GM18517 (cell line): ENCODE results near the gene ADCY5.

Experiments
- ATAC-seq: cut with Tn5 transposase; IDR thresholded peaks from one replicate; pipeline ENCODE4 v1.9.1; 2021; ENCODE audit warnings: mild to moderate bottlenecking, moderate library complexity; ENCODE audit not compliant: unreplicated experiment

The ADCY5 gene

DNA sequence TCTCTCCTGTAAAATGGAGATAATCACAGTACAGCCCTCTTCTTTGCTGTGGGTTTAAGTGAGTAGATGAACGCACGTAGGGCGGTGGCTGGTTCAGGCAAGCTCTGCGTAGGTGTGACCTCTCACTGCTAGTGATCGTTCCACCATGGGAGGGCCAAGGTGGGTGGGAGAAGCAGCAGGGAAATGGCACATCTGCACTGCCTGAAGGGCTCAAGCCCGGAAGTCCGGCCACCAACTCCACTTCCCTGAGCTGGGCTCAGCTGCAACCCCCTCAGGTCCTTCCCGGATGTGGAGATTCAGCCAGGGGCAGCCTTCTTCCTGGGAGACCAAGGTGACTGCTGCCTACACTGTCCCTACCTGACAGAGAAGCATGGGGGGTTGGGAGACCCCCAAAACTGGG lies 102.9 kb downstream of the ADCY5 start:
- ATAC-seq: no peak

DNA sequence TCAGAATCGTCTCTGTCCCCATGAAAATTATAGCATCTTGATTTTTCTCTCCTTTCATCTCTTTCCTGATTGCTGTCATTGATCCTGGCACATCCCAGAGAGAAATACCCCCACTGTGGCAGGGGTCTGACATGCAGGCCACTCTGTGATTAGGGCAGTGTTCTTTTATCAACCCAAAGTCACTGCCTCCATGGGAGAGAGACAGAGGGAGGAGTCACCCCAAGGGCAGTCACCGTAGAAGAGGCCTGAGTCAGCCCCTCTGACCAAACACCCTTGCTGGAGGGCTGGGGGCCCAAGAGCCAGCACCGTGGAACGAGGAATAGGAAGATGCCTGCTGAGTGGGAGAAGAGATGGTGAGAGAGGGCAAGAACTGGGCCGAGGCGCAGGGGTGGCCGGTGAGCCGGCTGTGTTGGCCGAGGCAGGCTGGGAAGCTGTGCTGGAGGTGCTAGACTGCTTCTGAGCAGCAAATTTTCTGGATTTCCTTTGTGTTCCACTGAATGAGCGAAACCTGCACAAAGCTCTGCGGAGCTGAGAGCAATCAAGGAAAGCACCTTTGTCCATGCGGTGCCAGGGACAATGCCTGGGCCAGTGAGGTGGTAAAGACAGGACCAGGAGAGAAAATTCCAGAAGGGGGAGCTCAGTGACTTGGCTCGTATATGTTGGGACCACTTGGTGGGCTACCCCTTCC lies 103.8 kb downstream of the ADCY5 start:
- ATAC-seq: no peak

DNA sequence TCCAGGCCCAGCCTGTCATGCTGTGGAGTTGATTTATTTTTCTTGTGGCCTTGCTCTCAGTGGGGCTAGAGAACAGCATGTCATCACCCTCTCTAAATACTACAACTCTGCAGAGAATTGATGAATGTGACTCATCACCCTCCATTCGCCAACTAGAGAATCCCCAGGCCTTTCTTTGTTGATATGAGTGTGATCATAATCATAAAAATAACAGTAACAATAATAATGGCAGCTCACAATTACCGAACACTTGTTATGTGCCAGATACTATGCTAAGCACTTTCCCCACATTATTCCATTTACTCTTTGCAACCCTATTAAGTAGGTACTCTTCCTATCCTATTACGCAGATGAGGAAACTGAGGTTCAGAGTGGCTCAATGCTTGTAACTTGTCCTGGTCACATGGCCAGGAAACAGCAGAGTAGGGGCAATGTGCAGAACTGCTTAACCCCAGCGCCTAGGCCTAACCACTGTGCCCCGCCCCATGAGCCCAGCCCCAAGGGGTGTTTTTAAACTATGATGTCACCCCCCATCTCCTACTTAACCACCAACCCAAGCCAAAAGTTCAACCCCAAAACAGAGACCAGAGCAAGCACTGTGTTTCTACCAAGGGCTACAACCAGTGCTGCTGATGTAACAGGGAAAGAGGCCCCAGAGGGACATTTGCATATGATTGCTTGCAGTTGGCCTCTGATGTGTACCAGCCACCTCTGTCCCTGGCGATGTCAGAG lies 104.5 kb downstream of the ADCY5 start:
- ATAC-seq: no peak

DNA sequence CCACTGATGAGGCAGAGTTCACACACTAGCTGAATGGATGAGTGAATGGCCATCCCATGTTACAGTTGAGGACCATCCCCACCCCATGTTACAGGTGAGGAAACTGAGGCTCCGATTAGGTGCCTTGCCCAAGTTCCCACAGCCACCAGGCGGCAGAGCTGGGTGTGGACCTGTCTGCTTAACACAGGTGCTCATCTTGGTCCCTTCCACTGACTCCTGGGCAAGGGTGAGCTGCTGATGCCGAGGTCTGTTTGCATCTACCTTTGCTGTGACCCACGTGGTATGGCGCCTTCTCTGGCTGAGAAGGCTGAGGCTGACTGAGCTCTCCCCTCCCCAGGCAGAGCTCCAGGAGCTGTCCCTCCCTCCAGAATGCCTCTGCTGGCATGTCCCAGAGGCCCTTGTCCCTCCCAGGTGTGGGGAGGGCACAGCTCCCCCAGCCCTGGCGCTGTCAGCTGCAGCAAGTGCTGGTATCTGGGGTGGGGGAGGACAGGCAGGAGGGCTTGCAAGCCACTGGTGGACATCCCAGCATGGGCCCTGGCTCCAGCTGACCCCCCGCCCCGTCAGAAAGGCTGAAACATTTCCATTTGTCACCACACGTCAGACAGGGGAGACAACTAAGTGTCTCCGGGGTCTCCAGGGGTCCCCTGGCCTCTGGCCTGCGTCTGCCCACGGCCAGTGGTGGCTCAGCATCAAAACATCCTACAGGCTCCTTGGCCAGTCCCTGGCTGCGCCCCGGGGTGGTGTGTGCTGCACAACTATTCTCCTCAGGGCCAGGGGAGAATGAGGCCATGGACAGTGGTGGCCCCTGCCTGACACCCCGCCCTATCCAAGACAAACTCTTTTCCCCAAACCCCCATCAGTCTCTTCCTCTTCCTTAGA lies 105.4 kb downstream of the ADCY5 start:
- ATAC-seq: no peak

DNA sequence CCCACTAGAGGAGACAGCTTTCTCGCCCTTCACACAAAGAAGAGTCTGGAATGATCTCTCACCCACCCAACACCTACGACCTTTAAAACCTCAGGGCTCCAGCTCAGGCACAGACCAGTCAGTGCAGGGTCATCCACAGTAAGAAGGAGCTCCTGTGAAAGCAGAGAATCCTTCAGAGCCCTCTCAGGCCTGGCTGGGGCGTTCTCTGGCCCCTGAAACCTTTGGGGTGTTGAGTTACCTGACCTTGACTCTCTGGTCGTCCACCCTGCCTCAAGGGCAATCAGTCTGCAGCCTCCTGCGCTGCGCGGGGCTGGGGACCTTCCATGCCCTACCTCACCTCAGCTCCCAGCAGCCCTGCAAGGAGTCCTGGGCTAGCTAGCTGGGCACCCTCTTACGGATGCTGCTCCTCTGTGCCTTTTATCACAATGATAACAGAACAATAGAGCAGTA lies 106.2 kb downstream of the ADCY5 start:
- no peak for ATAC-seq

DNA sequence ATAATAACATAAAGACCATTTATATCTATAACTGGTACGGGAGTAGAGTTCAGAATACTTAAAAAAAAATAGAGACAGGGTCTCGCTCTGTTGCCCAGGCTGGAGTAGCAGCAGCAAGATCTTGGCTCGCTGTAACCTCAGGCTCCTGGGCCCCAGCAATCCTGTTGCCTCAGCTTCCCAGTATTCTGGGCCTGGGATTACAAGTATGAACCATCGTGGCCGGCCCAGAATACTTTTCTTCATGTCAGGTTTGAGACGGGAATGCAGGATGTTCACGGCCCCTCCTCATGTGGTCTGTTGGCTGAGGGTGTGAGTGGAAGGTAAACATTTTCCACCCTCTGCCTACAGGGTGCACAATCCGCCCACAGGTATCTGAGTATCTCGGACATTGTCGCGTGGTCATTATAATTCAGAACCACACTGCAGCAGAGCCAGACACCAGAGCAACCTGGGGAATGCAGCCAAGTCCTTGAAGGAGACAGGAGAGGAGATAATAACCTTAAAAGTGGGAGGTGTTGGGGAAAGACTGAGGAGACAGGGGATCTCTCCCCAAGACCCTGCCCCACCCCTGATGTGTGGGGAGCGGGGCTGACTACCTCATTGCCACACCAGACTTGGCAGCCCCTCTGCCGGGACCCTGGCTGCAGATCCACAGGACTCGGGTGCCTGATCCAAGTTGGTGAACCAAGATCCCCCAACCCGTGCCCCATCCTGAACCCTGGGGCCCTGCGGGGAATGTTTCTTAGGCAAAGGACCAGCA lies 106.8 kb downstream of the ADCY5 start:
- no peak for ATAC-seq

DNA sequence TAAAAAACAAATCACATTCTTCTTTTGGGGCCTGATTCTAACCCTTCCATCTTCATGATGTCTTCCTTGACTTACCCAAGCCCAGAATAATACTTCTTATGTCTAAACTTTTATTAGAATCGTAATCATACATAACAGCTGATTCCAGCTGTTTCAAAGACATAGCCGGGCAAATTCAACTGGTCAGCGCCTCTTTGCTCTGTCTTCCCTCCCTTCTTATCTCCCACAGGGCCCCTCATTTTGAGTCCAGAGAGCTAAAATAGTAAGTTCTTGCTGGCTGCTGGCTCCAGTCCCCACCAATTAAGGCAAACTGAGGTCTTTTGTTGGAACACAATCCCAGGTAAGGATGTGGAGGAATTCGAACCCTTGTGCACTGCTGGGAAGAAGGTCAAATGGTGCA lies 108.6 kb downstream of the ADCY5 start:
- no peak for ATAC-seq

DNA sequence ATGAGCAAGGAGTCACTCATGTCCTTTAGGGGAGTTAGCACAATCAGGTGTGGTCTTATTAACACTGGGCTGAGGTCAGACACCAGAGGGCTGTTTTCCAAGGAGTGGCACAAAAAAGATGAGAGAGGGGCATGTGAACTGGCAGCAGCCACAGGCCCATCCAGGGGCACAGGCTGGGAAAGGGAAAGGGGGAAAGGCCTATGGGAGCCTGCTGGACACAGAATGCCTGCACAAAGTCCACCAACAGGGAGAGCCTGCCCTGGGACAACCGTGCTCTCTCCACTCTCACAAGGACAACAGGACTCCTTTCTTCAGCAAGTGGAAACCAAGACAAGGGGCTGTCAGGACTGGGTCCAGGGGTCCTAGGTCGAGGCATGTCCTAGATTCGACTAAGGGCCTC lies 109.6 kb downstream of the ADCY5 start:
- no peak for ATAC-seq

DNA sequence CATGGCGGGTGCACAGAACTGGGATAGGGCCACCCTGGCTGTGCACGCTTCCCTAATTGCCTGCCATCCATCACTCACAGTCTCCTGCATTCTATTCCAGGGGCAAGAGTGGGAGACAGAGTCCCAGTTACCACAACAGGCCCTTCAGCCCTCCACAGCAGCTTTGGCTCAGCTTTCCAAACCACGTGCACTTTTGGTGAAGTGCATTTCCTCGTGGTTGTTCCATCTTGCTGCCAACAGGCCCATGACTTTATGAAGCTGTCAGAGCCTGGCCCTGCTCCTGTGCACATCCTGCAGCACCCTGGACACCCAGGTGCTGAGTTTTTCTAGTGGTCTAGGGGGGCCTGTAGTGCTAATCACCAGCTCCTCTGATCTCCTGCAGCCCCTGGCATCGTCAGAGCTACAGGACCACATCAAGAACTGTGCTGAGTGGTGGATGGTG lies 110.2 kb downstream of the ADCY5 start:
- ATAC-seq: no peak

DNA sequence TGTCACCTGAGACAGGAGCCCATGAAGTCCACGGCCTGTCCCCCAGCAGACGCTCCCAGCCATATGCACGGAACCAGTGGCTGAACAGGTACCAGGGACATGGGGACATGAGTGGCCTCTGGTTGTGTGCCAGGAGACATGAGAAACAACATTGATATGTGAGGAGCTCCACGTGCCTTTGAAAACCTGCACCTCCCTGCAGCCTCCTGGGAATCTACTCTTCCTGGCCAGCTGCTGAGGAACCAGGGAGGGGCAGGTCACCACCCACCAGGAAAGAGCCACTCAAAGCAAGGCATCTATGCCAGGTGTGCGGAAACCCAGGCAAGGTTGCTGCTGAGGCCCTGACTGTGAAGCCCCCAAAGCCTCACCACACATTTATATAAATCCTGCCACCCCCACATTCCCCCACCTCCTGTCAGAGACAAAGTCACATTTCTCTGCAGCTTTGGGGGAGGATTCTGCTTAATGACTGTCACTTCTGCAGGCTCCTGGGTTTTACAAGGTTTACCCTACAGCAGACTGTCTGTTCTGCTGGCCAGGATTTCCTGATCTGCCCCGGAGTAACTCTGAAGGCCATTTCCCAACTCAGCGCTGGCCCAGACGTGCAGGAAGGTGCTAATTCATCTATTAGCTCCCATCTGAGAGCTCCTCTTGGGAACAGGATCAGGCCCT lies 110.8 kb downstream of the ADCY5 start:
- ATAC-seq: no peak

DNA sequence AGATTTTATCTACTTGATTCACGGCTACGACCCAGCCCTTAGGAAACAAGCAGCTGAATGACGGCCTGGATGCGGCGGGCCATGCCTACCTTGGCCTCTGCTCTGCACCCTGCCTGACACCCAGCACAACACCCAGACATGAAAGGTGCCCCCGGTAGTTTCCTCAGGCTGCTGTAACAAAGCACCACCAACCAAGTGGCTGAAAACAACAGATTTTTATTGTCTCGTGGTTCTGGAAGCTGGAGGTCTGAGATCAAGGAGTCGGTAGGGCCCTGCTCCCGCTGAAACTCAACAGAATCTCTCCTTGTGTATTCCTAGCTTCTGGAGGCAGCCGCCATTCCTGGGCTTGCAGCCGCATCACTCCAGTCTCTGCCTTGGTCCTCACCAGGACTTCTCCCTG lies 111.7 kb downstream of the ADCY5 start:
- ATAC-seq: no peak

DNA sequence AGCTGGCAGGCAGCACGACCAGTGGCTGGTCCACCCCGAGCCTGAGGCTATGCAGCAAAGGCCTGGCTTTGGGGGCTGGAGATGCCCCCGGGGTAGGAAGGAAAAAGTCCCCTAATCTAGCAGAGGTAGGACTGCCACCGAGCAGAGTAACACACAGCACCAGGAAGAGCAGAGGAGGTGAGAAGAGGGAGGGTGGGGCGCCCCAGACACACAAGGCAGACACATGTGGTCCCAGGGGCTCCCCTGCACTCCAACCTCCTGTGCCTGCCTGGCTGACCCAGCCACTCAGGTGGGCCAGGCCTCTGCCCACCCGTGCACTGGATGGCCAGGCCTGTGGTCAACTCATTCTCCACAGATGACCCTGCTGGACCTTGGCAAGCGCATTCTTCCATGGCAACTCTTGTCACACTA lies 112.4 kb downstream of the ADCY5 start:
- no peak for ATAC-seq

DNA sequence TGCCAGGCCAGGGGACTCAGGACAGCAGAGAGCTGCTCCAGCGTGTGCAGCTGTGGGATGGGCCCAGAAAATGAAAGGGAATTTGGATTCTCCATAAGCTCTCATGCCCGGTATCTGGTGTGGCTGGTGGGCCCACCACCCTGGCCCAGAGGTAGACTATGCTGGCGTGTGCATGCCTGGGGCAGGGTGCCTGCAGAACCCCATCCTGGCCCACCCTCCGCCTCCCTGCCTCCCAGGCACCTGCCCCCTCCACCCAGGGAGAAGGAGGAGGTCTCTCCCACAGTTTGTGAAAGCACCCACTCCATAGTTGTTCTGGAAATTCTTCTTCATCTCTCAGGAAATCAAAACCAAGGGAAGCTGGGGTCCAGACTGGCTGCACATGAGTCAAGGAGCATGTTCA lies 112.9 kb downstream of the ADCY5 start:
- ATAC-seq: no peak

DNA sequence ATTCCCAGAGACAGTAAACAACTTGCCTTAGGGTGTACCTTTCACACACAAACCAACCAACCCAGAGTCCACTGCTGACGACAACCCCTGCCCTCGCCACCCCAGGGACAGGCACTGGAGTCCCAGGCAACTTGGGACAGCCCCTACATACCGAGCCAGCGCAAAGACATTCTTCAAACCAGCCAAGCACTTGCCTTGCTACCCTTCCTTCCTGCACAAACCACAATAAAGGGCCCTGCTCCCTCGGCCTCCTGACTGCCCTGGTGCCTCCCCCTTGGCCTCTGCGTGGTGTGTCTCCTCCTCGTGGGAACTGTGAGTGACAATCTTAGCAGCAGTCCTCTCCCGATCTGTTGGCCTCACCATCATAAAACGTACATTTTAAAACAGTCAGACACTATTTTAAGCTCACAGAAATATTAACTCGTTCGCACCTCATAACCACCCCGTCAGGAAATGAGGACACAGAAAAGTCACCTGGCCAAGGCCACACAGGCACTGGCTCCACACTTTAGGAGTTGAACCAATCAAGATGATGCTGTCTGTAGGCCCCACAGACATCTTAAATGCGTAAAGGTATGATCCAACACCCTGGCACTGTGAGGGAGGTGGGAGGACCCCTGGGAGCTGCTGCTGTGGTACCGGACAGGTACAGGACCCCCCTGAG lies 113.8 kb downstream of the ADCY5 start:
- peak; percentile 51 for ATAC-seq

DNA sequence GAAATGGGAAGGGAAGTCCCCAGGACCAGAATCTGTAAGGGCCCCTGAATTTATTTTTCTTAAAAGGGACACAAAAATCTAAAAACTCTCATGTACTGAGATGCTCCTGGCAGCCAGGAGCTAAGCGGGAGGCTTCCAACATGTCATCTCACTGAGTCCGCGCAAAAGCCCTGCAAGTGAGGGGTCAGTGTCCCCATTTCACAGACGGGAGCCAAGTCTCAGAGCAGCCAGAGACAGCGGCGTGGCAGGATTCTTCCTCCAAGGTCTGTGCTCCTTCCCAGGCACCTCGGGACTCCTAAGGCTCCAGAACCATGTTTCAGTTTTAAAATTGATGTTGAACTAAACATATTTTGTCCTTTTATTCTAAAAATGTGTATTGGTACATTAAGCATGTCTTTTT lies 114.8 kb downstream of the ADCY5 start:
- no peak for ATAC-seq

DNA sequence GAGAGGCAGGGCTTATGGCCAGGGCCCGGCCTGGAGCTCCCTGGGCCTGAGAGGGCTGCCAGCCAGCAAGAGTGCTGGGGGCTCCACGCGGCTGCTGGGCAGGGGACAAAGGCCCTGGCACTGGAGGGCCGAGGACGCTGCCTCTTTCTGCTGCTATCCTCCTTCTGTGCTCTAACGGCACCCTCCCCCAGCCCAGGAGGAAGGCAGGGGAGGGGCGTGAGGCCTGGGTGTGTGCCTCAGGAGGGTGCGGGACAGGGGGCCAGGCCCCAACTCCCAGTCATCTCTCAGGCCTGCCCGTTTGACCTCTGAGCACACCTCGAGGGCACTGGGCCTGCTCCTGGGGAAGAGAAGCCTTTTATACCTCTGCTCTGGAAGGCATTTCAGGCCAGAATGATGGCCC lies 115.5 kb downstream of the ADCY5 start:
- ATAC-seq: no peak

DNA sequence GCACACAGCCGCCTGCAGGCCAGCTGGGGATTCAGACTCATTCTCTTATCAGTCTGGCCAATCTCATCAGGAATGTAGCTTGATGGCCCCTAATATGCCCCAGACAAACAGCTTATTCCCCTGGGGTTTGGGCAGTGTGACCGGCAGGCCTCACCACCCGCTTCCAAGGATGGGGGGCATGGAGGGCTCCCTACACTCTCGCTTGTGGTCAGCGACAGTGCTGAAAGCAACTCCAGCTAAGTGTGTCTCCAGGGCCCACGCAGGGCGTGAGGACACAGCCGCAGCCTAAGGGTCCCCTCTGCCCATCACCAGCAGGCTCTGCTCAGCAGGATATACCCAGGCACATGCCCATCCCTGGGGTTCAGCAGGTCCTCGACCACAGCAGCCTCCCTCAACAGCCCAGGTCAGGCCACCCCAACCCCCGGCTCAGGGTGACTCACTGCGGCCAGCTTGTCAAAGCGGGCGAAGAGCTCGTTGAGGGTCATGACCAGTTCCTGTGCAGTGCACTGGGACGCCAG lies 116.7 kb downstream of the ADCY5 start:
- ATAC-seq: no peak

DNA sequence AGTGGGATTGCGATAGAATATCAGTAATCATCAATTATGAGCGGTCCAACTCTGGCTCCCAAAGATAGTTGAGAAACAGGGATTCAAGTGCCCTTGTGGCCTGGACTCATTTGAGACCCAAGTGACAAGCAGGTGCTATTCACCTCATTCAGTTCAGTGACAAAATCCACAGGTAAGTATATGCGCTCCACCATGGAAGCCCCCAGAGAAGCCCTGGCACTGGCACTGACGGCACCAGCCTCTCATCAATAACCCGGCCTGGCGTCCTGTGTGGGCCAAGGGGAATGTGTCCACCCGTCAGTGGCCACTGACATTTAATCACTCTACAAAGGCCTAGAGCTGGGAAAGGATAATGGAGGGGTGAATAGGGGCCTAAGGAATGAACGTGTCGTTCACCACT lies 117.2 kb downstream of the ADCY5 start:
- no peak for ATAC-seq

DNA sequence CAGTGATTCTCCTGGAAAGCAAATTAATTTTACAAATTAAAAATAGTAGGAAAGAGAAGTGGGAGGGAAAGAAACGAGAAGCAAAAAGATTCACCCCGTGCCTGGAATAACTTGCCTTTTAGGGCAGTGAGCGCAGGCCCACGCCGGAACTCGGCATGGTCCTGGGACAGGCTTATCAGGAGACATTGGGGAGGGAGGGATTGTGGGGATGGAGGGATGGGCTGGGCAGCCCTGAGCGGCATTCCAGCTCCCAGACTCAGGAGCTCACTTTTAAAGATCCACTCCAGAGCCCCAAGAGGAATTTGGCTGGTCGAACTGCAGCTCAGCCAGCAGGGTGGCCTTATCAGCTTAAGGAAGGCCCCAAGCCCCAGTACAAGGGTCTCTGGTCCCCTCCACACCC lies 117.9 kb downstream of the ADCY5 start:
- ATAC-seq: no peak
